K562 (cell line): ENCODE measurements around the gene SLX9. TPM values are rescaled to one million over a fixed set of nuclear protein-coding genes. Genes with fewer than 3 reads are reported as not detected.
A peak's percentile ranks its signal among the peaks of the same experiment; 100 is the strongest.

Experiments used
- ATAC-seq: fragments of 200-7000 bp; cut with Tn5 transposase; 3 replicates; pipeline ENCODE4 v1.9.1; 2020; ENCODE audit warnings: moderate library complexity
- BruUV-seq: library from RNA; stranded (reverse); fragments of 400-500 nt; replicated peaks from 2 replicates; lab custom pipeline; 2021; lab: Mats Ljungman, UMichigan
- CTCF ChIA-PET: fragments of 300-600 bp; formaldehyde crosslinking; extraction: SDS; loops from one replicate; lab custom pipeline; 2021; ENCODE audit warnings: low intra/inter-chr PET ratio; lab: Yijun Ruan, JAX
- POLR2A ChIA-PET: fragments of 300-600, 350-650 bp; sonication (Branson Sonifier 250); formaldehyde crosslinking; extraction: SDS; loops from one replicate; lab custom pipeline; 2021; ENCODE audit warnings: antibody characterized with exemption, inconsistent platforms; lab: Yijun Ruan, JAX
- DNase-seq, 4 experiments: peaks; one replicate each; pipeline versions ENCODE4 v3.0.0 to v3.0.0-alpha.2; 2011 to 2018; ENCODE audit warnings: low spot score in 3 of 4, mixed read lengths in 3 of 4; ENCODE audit errors: extremely low read depth in 1 of 4
- FAIRE-seq: peaks from 2 replicates; lab custom pipeline; 2011; peaks lifted over from hg19 to GRCh38; lab: Jason Lieb, UNC
- H2AFZ ChIP-seq: 2 replicates; pipeline ENCODE4 v1.6.0; 2011; ENCODE audit warnings: low read depth, low read length, control low read depth, inconsistent platforms
- H3K27ac ChIP-seq: fragments of 200-600 bp; 3 replicates; pipeline ENCODE4 v1.8.0; 2011; ENCODE audit warnings: low read depth, mild to moderate bottlenecking, control low read depth, inconsistent platforms, low read length, moderate library complexity, mixed read lengths; ENCODE audit errors: extremely low read depth
- H3K27me3 ChIP-seq, 2 experiments: fragments of 300-600 bp in 1 of 2; 2 replicates in 1 of 2; 3 replicates in 1 of 2; pipeline versions ENCODE4 v1.6.0 to v1.8.0; 2011; ENCODE audit warnings: inconsistent platforms in 2 of 2, low read length in 2 of 2, mild to moderate bottlenecking in 1 of 2, mixed read lengths in 1 of 2, moderate library complexity in 1 of 2; ENCODE audit not compliant: control insufficient read depth in 2 of 2, insufficient read depth in 2 of 2
- H3K36me3 ChIP-seq: fragments of 300-600 bp; 3 replicates; pipeline ENCODE4 v1.8.0; 2011; ENCODE audit warnings: mild to moderate bottlenecking, low read length, inconsistent platforms; ENCODE audit not compliant: control insufficient read depth, insufficient read depth
- H3K4me1 ChIP-seq, 2 experiments: fragments of 200-600 bp in 1 of 2; replicated peaks in 1 of 2; 2 replicates in 1 of 2; 3 replicates in 1 of 2; pipeline versions ENCODE4 v1.5.1 to v1.8.0; 2011; ENCODE audit warnings: inconsistent platforms in 2 of 2, low read length in 2 of 2, mild to moderate bottlenecking in 1 of 2, mixed read lengths in 1 of 2, moderate library complexity in 1 of 2; ENCODE audit not compliant: control insufficient read depth in 2 of 2, insufficient read depth in 2 of 2
- H3K4me2 ChIP-seq: 2 replicates; pipeline ENCODE4 v1.6.1; 2011; ENCODE audit warnings: low read length, control low read depth, inconsistent platforms, mixed read lengths; ENCODE audit not compliant: insufficient read depth
- H3K4me3 ChIP-seq: fragments of 200-600 bp; sonication (generic), shearing (Covaris generic); 2 replicates; pipeline ENCODE4 v1.5.1; 2016; ENCODE audit warnings: control low read depth, inconsistent platforms
- H3K79me2 ChIP-seq: fragments of 200-600 bp; 3 replicates; pipeline ENCODE4 v1.8.0; 2011; ENCODE audit warnings: low read length, inconsistent platforms; ENCODE audit not compliant: control insufficient read depth, insufficient read depth
- H3K9ac ChIP-seq, 2 experiments: 2 replicates each; pipeline versions ENCODE4 v1.6.0 to v1.6.1; 2011; ENCODE audit warnings: low read depth in 2 of 2, low read length in 2 of 2, control low read depth in 1 of 2, inconsistent platforms in 1 of 2, mild to moderate bottlenecking in 1 of 2, mixed read lengths in 1 of 2; ENCODE audit not compliant: insufficient read depth in 1 of 2
- H3K9me1 ChIP-seq: one replicate; pipeline ENCODE4 v1.6.0; 2011; ENCODE audit warnings: inconsistent platforms, mild to moderate bottlenecking, low read length, moderate library complexity; ENCODE audit not compliant: control insufficient read depth, insufficient read depth
- H3K9me3 ChIP-seq: replicated peaks from 2 replicates; pipeline ENCODE4 v1.5.1; 2011; ENCODE audit warnings: low read depth, low read length, inconsistent platforms; ENCODE audit not compliant: control insufficient read depth, insufficient read depth
- H4K20me1 ChIP-seq: replicated peaks from 2 replicates; pipeline ENCODE4 v1.6.1; 2011; ENCODE audit warnings: low read length, inconsistent platforms, mixed read lengths; ENCODE audit not compliant: control insufficient read depth, insufficient read depth
- EGR1 ChIP-seq: fragments of 450-650 bp; conservative IDR thresholded peaks from 2 replicates; pipeline ENCODE4 v1.6.1; 2017; ENCODE audit warnings: mild to moderate bottlenecking
- ERF ChIP-seq: fragments of 450-650 bp; formaldehyde crosslinking; IDR thresholded peaks from 2 replicates; pipeline ENCODE4 v1.4.0; 2020; ENCODE audit warnings: mild to moderate bottlenecking, mixed read lengths
- EZH2 ChIP-seq: IDR thresholded peaks from 2 replicates; pipeline ENCODE4 v1.6.1; 2012; ENCODE audit warnings: low read depth, mild to moderate bottlenecking, inconsistent platforms, low read length, borderline replicate concordance
- GABPA ChIP-seq: fragments of 200-800 bp; sonication (Bioruptor generic); conservative IDR thresholded peaks from 2 replicates; pipeline ENCODE4 v1.6.1; 2016; ENCODE audit warnings: low read depth, missing genetic modification characterization, missing compliant biosample characterization
- HMG20A ChIP-seq: fragments of 450-650 bp; formaldehyde crosslinking; conservative IDR thresholded peaks from 2 replicates; pipeline ENCODE4 v1.4.0; 2020; ENCODE audit warnings: mild to moderate bottlenecking, mixed read lengths
- KLF16 ChIP-seq: IDR thresholded peaks from 2 replicates; pipeline ENCODE4 v1.6.1; 2016; ENCODE audit warnings: antibody characterized with exemption
- NFATC3 ChIP-seq: fragments of 450-650 bp; IDR thresholded peaks from 2 replicates; pipeline ENCODE4 v1.6.1; 2017; ENCODE audit warnings: mild to moderate bottlenecking
- RFX5 ChIP-seq: IDR thresholded peaks from 2 replicates; pipeline ENCODE4 v1.6.1; 2011; ENCODE audit warnings: low read depth, mild to moderate bottlenecking, improper control_type of control experiment, low read length
- SMAD2 ChIP-seq: fragments of 150-350 bp; IDR thresholded peaks from 2 replicates; pipeline ENCODE4 v1.6.1; 2014; ENCODE audit warnings: low read depth, mild to moderate bottlenecking, low read length
- SP2 ChIP-seq: IDR thresholded peaks from 2 replicates; pipeline ENCODE4 v1.6.1; 2011; ENCODE audit warnings: mild to moderate bottlenecking, low read depth, low read length, moderate library complexity; ENCODE audit not compliant: poor library complexity, severe bottlenecking; ENCODE audit errors: extremely low read depth
- SPI1 ChIP-seq: IDR thresholded peaks from 2 replicates; pipeline ENCODE4 v1.6.1; 2011; ENCODE audit warnings: low read depth, low read length, control low read depth, borderline replicate concordance
- SREBF1 ChIP-seq: fragments of 150-350 bp; IDR thresholded peaks from 2 replicates; pipeline ENCODE4 v1.6.1; 2014; ENCODE audit warnings: antibody characterized with exemption, low read depth, low read length, borderline replicate concordance
- ZNF121 ChIP-seq: sonication (generic); formaldehyde crosslinking; conservative IDR thresholded peaks from 2 replicates; pipeline ENCODE4 v1.8.0; 2022; ENCODE audit warnings: missing genetic modification reagents
- WGBS: fragments of 100-300 bp; shearing (Covaris generic); methylation state at CpG from one replicate; pipeline ENCODE4 v1.1.6; 2016; ENCODE audit warnings: low coverage, mixed read lengths; ENCODE audit not compliant: insufficient coverage; ENCODE audit errors: missing lambda C conversion rate; 5-methylcytosine and 5-hydroxymethylcytosine counted together
- in situ Hi-C: fragments of 300-500 bp; cut with MboI; formaldehyde crosslinking; loops from 4 replicates; pipeline ENCODE4 v1.15.0; 2018; ENCODE audit warnings: inconsistent platforms, mixed read lengths
- intact Hi-C: fragments of 100-400 bp; cut with micrococcal nuclease; formaldehyde crosslinking; loops from 2 replicates; pipeline ENCODE4 v1.14.2; 2022
- polyA plus RNA-seq, 8 experiments: library from polyadenylated mRNA; depleted of rRNA in 4 of 8; stranded (reverse) in 5 of 8; unstranded in 3 of 8; fragments of >200 nt; fragmentation: Nextera tagmentation in 2 of 8; fragmentation: Illumina TruSeq in 1 of 8; extraction: Ambion mirVana in 2 of 8; extraction: Trizol in 1 of 8; gene quantifications; 2 replicates each; pipeline versions ENCODE4 v1.2.1 to v1.2.3, GENCODE V29; 2011 to 2014; ENCODE audit warnings: inconsistent platforms in 1 of 8, missing spikeins in 1 of 8
- total RNA-seq, 7 experiments: library from RNA; depleted of rRNA in 6 of 7; stranded (reverse); fragments of >200 nt in 6 of 7; fragmentation: Illumina TruSeq in 2 of 7; extraction: Trizol in 2 of 7; gene quantifications; 2 replicates each; pipeline versions ENCODE4 v1.2.1 to v1.2.3, GENCODE V29; 2011 to 2021; ENCODE audit warnings: low replicate concordance in 1 of 7
- TF ChIP-seq, protein P1 (sequence below), 2 experiments: IDR thresholded peaks; 2 replicates each; pipeline ENCODE4 v1.6.1; 2011; ENCODE audit warnings: borderline replicate concordance in 1 of 2, control low read depth in 1 of 2, low read depth in 1 of 2, low read length in 1 of 2, mild to moderate bottlenecking in 1 of 2, mixed read lengths in 1 of 2, moderate library complexity in 1 of 2; ENCODE audit not compliant: insufficient read depth in 1 of 2, insufficient read length in 1 of 2, poor library complexity in 1 of 2, severe bottlenecking in 1 of 2; ENCODE audit errors: extremely low read depth in 1 of 2
- TF ChIP-seq, protein P2 (sequence below): fragments of 450-650 bp; IDR thresholded peaks from 2 replicates; pipeline ENCODE4 v1.6.1; 2016; ENCODE audit warnings: borderline replicate concordance
- TF ChIP-seq, protein P3 (sequence below): fragments of 450-650 bp; formaldehyde crosslinking; IDR thresholded peaks from 2 replicates; pipeline ENCODE4 v1.4.0; 2022; ENCODE audit warnings: mild to moderate bottlenecking, moderate library complexity
- TF ChIP-seq, protein P4 (sequence below): sonication (generic); formaldehyde crosslinking; IDR thresholded peaks from 2 replicates; pipeline ENCODE4 v1.8.1; 2023; ENCODE audit warnings: mild to moderate bottlenecking, missing genetic modification reagents

Gene SLX9
- total and polyA plus RNA-seq, 9 of the 15 experiments (the other 6 are each of a cell fraction or from before 2014, with no cell fraction given) = 1.2 to 75.5 (median 16.5) TPM

DNA sequence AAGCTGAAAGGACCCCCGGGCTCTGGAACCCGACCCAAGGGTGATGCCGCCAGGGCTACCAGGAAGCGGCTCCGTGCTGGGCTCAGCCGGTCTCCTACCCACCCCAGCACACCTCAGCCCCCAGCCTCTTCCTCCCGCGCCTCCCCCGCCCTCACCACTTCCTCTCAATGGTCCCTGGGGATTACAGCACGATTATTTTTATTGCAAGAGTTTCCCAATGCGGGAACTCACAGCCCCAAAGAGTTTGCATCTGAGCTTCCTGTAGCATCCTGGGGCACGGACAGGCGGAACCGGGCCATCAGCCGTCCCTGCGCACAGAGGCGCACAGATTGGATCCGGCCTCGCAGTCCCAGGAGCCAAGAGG is 8.7 kb upstream of the SLX9 start:
- in situ Hi-C loops = loop anchor here (10.0 kb wide), 1 partner anchor 426 kb away; no protein-coding TSS in a partner anchor
- CTCF ChIA-PET = no interaction called here
- TF ChIP-seq, protein P1, sequence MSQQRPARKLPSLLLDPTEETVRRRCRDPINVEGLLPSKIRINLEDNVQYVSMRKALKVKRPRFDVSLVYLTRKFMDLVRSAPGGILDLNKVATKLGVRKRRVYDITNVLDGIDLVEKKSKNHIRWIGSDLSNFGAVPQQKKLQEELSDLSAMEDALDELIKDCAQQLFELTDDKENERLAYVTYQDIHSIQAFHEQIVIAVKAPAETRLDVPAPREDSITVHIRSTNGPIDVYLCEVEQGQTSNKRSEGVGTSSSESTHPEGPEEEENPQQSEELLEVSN (IDR thresholded peaks at IDR 0.05; ENCODE audit: borderline replicate concordance in 1 of 2, extremely low read depth in 1 of 2, insufficient read depth in 1 of 2, insufficient read length in 1 of 2, low read depth in 1 of 2, low read length in 1 of 2, poor library complexity in 1 of 2, severe bottlenecking in 1 of 2) = no peak
- 0 out of 2 replicates have a peak, but pooled peaks have one; percentile 20 for TF ChIP-seq GABPA
- TF ChIP-seq, protein P2, sequence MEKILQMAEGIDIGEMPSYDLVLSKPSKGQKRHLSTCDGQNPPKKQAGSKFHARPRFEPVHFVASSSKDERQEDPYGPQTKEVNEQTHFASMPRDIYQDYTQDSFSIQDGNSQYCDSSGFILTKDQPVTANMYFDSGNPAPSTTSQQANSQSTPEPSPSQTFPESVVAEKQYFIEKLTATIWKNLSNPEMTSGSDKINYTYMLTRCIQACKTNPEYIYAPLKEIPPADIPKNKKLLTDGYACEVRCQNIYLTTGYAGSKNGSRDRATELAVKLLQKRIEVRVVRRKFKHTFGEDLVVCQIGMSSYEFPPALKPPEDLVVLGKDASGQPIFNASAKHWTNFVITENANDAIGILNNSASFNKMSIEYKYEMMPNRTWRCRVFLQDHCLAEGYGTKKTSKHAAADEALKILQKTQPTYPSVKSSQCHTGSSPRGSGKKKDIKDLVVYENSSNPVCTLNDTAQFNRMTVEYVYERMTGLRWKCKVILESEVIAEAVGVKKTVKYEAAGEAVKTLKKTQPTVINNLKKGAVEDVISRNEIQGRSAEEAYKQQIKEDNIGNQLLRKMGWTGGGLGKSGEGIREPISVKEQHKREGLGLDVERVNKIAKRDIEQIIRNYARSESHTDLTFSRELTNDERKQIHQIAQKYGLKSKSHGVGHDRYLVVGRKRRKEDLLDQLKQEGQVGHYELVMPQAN = no peak
- TF ChIP-seq EZH2 = peak; percentile 28; the same call in 1 of the 2 replicates
- TF ChIP-seq, protein P3, sequence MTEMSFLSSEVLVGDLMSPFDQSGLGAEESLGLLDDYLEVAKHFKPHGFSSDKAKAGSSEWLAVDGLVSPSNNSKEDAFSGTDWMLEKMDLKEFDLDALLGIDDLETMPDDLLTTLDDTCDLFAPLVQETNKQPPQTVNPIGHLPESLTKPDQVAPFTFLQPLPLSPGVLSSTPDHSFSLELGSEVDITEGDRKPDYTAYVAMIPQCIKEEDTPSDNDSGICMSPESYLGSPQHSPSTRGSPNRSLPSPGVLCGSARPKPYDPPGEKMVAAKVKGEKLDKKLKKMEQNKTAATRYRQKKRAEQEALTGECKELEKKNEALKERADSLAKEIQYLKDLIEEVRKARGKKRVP = no peak
- no peak for TF ChIP-seq RFX5
- TF ChIP-seq, protein P4, sequence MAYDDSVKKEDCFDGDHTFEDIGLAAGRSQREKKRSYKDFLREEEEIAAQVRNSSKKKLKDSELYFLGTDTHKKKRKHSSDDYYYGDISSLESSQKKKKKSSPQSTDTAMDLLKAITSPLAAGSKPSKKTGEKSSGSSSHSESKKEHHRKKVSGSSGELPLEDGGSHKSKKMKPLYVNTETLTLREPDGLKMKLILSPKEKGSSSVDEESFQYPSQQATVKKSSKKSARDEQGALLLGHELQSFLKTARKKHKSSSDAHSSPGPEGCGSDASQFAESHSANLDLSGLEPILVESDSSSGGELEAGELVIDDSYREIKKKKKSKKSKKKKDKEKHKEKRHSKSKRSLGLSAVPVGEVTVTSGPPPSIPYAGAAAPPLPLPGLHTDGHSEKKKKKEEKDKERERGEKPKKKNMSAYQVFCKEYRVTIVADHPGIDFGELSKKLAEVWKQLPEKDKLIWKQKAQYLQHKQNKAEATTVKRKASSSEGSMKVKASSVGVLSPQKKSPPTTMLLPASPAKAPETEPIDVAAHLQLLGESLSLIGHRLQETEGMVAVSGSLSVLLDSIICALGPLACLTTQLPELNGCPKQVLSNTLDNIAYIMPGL (CRISPR knock-in tag) = no peak
- peak; percentile 37; the same call in 1 of the 2 replicates for TF ChIP-seq EGR1
- no peak for TF ChIP-seq HMG20A (CRISPR knock-in tag)
- no peak for TF ChIP-seq ZNF121 (CRISPR knock-in tag)
- TF ChIP-seq KLF16 = no peak
- TF ChIP-seq NFATC3 = no peak
- TF ChIP-seq ERF (CRISPR knock-in tag) = no peak
- TF ChIP-seq SREBF1 = no peak
- TF ChIP-seq SP2 = no peak
- peak; percentile 32; the same call in 1 of the 2 replicates for TF ChIP-seq SPI1
- TF ChIP-seq SMAD2 = no peak

More for the DNA sequence above, 8.7 kb upstream of the SLX9 start:
- Histone ChIP-seq H3K4me2 (no peak overlapping the region), H3K27me3 (peaks cover 17 to 45% of the 10 kb centered on the region in 2 experiments), H3K9me1 (peaks cover 3% of the 10 kb centered on the region), H3K27ac (no peak overlapping the region), H3K36me3 (no peaks in the 10 kb centered on the region), H2AFZ (no peak overlapping the region), H3K4me1 (peaks cover 8 to 46% of the 10 kb centered on the region in 2 experiments; a peak in 4 of 5 replicates), H3K79me2 (no peaks in the 10 kb centered on the region), H3K9me3 (no peaks in the 10 kb centered on the region), H3K4me3 (no peak overlapping the region), H4K20me1 (no peaks in the 10 kb centered on the region), H3K9ac (no peak overlapping the region)
- POLR2A ChIA-PET = no interaction called here
- BruUV-seq = no TSS peak
- DNase-seq = no peak
- intact Hi-C loops = no loop called here
- ATAC-seq = no peak
- 6% methylated on average over 18 of the region's 19 CpGs for WGBS
- FAIRE-seq = no peak
